DMS53 (cell line): ENCODE measurements around the gene PTPRCAP.
A peak's percentile ranks its signal among the peaks of the same experiment; 100 is the strongest.
"Not testable (repeated sequence)": the region's sequence is repeated elsewhere in the genome, so short reads cannot be mapped to it uniquely, and the experiment has no call there.

Experiments
- DNase-seq: peaks from one replicate; lab custom pipeline; 2025; lab: John Stamatoyannopoulos, UW

PTPRCAP gene

GRCh38 chr11:67437082-67437808 is at the start of gene PTPRCAP:
PTPRCAP (minus strand) TSS chr11:67437682; CDS start chr11:67437619, 63 bp downstream.
- DNase-seq: no peak

GRCh38 chr11:67486481-67487195 is 49.2 kb upstream of the PTPRCAP start:
- no peak for DNase-seq

- peak; percentile 50 for DNase-seq
Observed at GRCh38 chr11:67485873-67486361, 48.4 kb upstream of the PTPRCAP start.

- no peak for DNase-seq
Observed at GRCh38 chr11:67484847-67485311, 47.4 kb upstream of the PTPRCAP start.

GRCh38 chr11:67483831-67484665 is 46.6 kb upstream of the PTPRCAP start:
- DNase-seq: no peak

- peak; percentile 100 for DNase-seq
Observed at GRCh38 chr11:67482827-67483798, 45.6 kb upstream of the PTPRCAP start, which contains the start of gene AIP. AIP (plus strand) TSS chr11:67483026; CDS start chr11:67483159, 133 bp downstream.

GRCh38 chr11:67482275-67482826 is 44.9 kb upstream of the PTPRCAP start:
- DNase-seq: peak; percentile 91

- DNase-seq: not testable (repeated sequence)
Observed at GRCh38 chr11:67477344-67478050, 40.0 kb upstream of the PTPRCAP start.

- DNase-seq: not testable (repeated sequence)
Observed at GRCh38 chr11:67476692-67477091, 39.2 kb upstream of the PTPRCAP start.

- no peak for DNase-seq
Observed at GRCh38 chr11:67472882-67473281, 35.4 kb upstream of the PTPRCAP start.

GRCh38 chr11:67470337-67471002 is 33.0 kb upstream of the PTPRCAP start:
- no peak for DNase-seq

GRCh38 chr11:67469508-67469811 is 32.0 kb upstream of the PTPRCAP start:
- no peak for DNase-seq

- peak; percentile 98 for DNase-seq
Observed at GRCh38 chr11:67468759-67469507, 31.5 kb upstream of the PTPRCAP start, which contains the start of gene TMEM134. TMEM134 (minus strand) TSS chr11:67469251; CDS start chr11:67469192, 59 bp downstream.

GRCh38 chr11:67468456-67468758 is 30.9 kb upstream of the PTPRCAP start:
- no peak for DNase-seq

GRCh38 chr11:67468056-67468455 is 30.6 kb upstream of the PTPRCAP start:
- peak; percentile 89 for DNase-seq

- DNase-seq: no peak
Observed at GRCh38 chr11:67466962-67467771, 29.7 kb upstream of the PTPRCAP start.

- no peak for DNase-seq
Observed at GRCh38 chr11:67466367-67466766, 28.9 kb upstream of the PTPRCAP start.

GRCh38 chr11:67465530-67465929 is 28.0 kb upstream of the PTPRCAP start:
- DNase-seq: not testable (repeated sequence)
